ENCODE measurements around the gene WNT11.

- TF ChIP-seq FOXP2 (optimal IDR thresholded peaks at IDR 0.05; ENCODE audit: control extremely low read depth, extremely low read length, insufficient read depth) (no peak), EZH2 (IDR thresholded peaks at IDR 0.05) (no peak)
Observed at GRCh38 chr11:76212086-76213035, 6.1 kb upstream of the WNT11 start.

All from SK-N-MC (cell line).